K562 (cell line): ENCODE results near the gene ABHD5. TPM values are rescaled to one million over a fixed set of nuclear protein-coding genes. Genes with fewer than 3 reads are reported as not detected.
A peak's percentile ranks its signal among the peaks of the same experiment; 100 is the strongest.

Experiments
- ADNP ChIP-seq: fragments of 200-800 bp; sonication (Bioruptor generic); IDR thresholded peaks from 2 replicates; pipeline ENCODE4 v1.6.1; 2016; ENCODE audit warnings: missing genetic modification characterization, missing compliant biosample characterization
- BDP1 ChIP-seq: IDR thresholded peaks from 3 replicates; pipeline ENCODE4 v1.6.1; 2011; ENCODE audit not compliant: insufficient read length, insufficient read depth
- BRCA1 ChIP-seq, 2 experiments: fragments of 450-650 bp in 1 of 2; sonication (generic) in 1 of 2; formaldehyde crosslinking in 1 of 2; IDR thresholded peaks; 2 replicates each; pipeline versions ENCODE4 v1.5.0 to v1.6.1; 2017 to 2020; ENCODE audit warnings: mild to moderate bottlenecking in 1 of 2, missing genetic modification reagents in 1 of 2
- CBX2 ChIP-seq: fragments of 200-600 bp; sonication (generic); IDR thresholded peaks from one replicate; pipeline ENCODE4 v1.6.1; 2012; ENCODE audit warnings: mild to moderate bottlenecking, low read length, inconsistent platforms; ENCODE audit not compliant: insufficient read depth, poor library complexity, severe bottlenecking
- CCNT2 ChIP-seq: IDR thresholded peaks from 2 replicates; pipeline ENCODE4 v1.6.1; 2011; ENCODE audit warnings: borderline replicate concordance, low read depth, mild to moderate bottlenecking, moderate library complexity, mixed read lengths, low read length; ENCODE audit not compliant: insufficient read length; ENCODE audit errors: extremely low read depth
- CREBBP ChIP-seq: IDR thresholded peaks from one replicate; pipeline ENCODE4 v1.6.1; 2012; ENCODE audit warnings: low read depth, mild to moderate bottlenecking, control low read depth, inconsistent platforms, low read length
- DMBX1 ChIP-seq: fragments of 250-450 bp; sonication (Bioruptor Pico); IDR thresholded peaks from 2 replicates; pipeline ENCODE4 v1.8.0; 2022; ENCODE audit warnings: inconsistent platforms, mild to moderate bottlenecking, moderate library complexity, borderline replicate concordance
- FOXK2 ChIP-seq, 2 experiments: fragments of 450-650 bp; IDR thresholded peaks in 1 of 2; conservative IDR thresholded peaks in 1 of 2; 2 replicates each; pipeline ENCODE4 v1.6.1; 2016; ENCODE audit warnings: low read depth in 2 of 2, mild to moderate bottlenecking in 1 of 2
- HCFC1 ChIP-seq: IDR thresholded peaks from 2 replicates; pipeline ENCODE4 v1.6.1; 2012; ENCODE audit warnings: low read depth, low read length, improper control_type of control experiment
- ID3 ChIP-seq, 2 experiments: fragments of 250-450 bp in 1 of 2; fragments of 450-650 bp in 1 of 2; sonication (Bioruptor Pico) in 1 of 2; IDR thresholded peaks; 2 replicates each; pipeline versions ENCODE4 v1.6.1 to v1.8.0; 2016 to 2021; ENCODE audit warnings: mild to moderate bottlenecking in 2 of 2, moderate library complexity in 2 of 2, missing compliant biosample characterization in 1 of 2, missing genetic modification characterization in 1 of 2
- IRF9 ChIP-seq: fragments of 450-650 bp; IDR thresholded peaks from 2 replicates; pipeline ENCODE4 v1.6.1; 2016; ENCODE audit warnings: missing biosample characterization, missing genetic modification characterization
- MAFG ChIP-seq: fragments of 450-650 bp; conservative IDR thresholded peaks from 2 replicates; pipeline ENCODE4 v1.6.1; 2016; ENCODE audit warnings: missing genetic modification characterization, missing compliant biosample characterization
- MYNN ChIP-seq, 2 experiments: sonication (generic); formaldehyde crosslinking in 1 of 2; IDR thresholded peaks; 2 replicates each; pipeline versions ENCODE4 v1.5.0 to v1.6.1; 2016 to 2020; ENCODE audit warnings: antibody characterized with exemption in 1 of 2, missing genetic modification reagents in 1 of 2
- NFRKB ChIP-seq: fragments of 450-650 bp; IDR thresholded peaks from 2 replicates; pipeline ENCODE4 v1.6.1; 2016; ENCODE audit warnings: low read depth
- PBX2 ChIP-seq, 2 experiments: IDR thresholded peaks in 1 of 2; conservative IDR thresholded peaks in 1 of 2; 2 replicates each; pipeline ENCODE4 v1.6.1; 2016; ENCODE audit warnings: low read depth in 2 of 2, mild to moderate bottlenecking in 1 of 2, missing compliant biosample characterization in 1 of 2, missing genetic modification characterization in 1 of 2, moderate library complexity in 1 of 2
- RCOR1 ChIP-seq, 2 experiments: IDR thresholded peaks; 2 replicates each; pipeline ENCODE4 v1.6.1; 2012; ENCODE audit warnings: low read depth in 2 of 2, low read length in 2 of 2, borderline replicate concordance in 1 of 2, improper control_type of control experiment in 1 of 2
- TCF15 ChIP-seq: fragments of 250-450 bp; sonication (Bioruptor Pico); IDR thresholded peaks from 2 replicates; pipeline ENCODE4 v1.8.0; 2022; ENCODE audit warnings: moderate library complexity, mild to moderate bottlenecking, inconsistent platforms
- ZEB2 ChIP-seq: fragments of 450-650 bp; IDR thresholded peaks from 2 replicates; pipeline ENCODE4 v1.6.1; 2016
- ZFP30 ChIP-seq: fragments of 250-450 bp; sonication (Bioruptor Pico); IDR thresholded peaks from 2 replicates; pipeline ENCODE4 v1.8.0; 2022; ENCODE audit warnings: moderate library complexity, mild to moderate bottlenecking, inconsistent platforms, borderline replicate concordance
- ZNF175 ChIP-seq: fragments of 200-800 bp; sonication (Bioruptor generic); IDR thresholded peaks from 2 replicates; pipeline ENCODE4 v1.6.1; 2016; ENCODE audit warnings: low read depth, mild to moderate bottlenecking, missing genetic modification characterization, missing compliant biosample characterization
- ZNF316 ChIP-seq: fragments of 450-650 bp; IDR thresholded peaks from 2 replicates; pipeline ENCODE4 v1.6.1; 2016
- polyA plus RNA-seq, 8 experiments: library from polyadenylated mRNA; depleted of rRNA in 4 of 8; stranded (reverse) in 5 of 8; unstranded in 3 of 8; fragments of >200 nt; fragmentation: Nextera tagmentation in 2 of 8; fragmentation: Illumina TruSeq in 1 of 8; extraction: Ambion mirVana in 2 of 8; extraction: Trizol in 1 of 8; gene quantifications; 2 replicates each; pipeline versions ENCODE4 v1.2.1 to v1.2.3, GENCODE V29; 2011 to 2014; ENCODE audit warnings: inconsistent platforms in 1 of 8, missing spikeins in 1 of 8
- total RNA-seq, 7 experiments: library from RNA; depleted of rRNA in 6 of 7; stranded (reverse); fragments of >200 nt in 6 of 7; fragmentation: Illumina TruSeq in 2 of 7; extraction: Trizol in 2 of 7; gene quantifications; 2 replicates each; pipeline versions ENCODE4 v1.2.1 to v1.2.3, GENCODE V29; 2011 to 2021; ENCODE audit warnings: low replicate concordance in 1 of 7

The ABHD5 gene
- total and polyA plus RNA-seq, 9 of the 15 experiments (the other 6 are each of a cell fraction or from before 2014, with no cell fraction given): 27.8 to 61.7 (median 39.9) TPM

GRCh38 chr3:43670635-43671522 is 19.9 kb upstream of the ABHD5 start (continued):
- peak; percentile 21; the same call in 1 of the 2 replicates for TF ChIP-seq NFRKB
- peak; percentile 51; the same call in 1 of the 2 replicates for TF ChIP-seq TCF15 (CRISPR knock-in tag)
- TF ChIP-seq ID3 (CRISPR knock-in tag; IDR thresholded peaks at IDR 0.05): no peak
- peak; percentile 56; the same call in 1 of the 2 replicates for TF ChIP-seq ID3 (tag; IDR thresholded peaks at IDR 0.05)
- TF ChIP-seq CCNT2: peak; percentile 83
- no peak for TF ChIP-seq BRCA1 (IDR thresholded peaks at IDR 0.05)
- TF ChIP-seq BRCA1 (CRISPR knock-in tag; IDR thresholded peaks at IDR 0.05): no peak
- TF ChIP-seq CBX2: no peak
- peak; percentile 91 for TF ChIP-seq ZNF316
- no peak for TF ChIP-seq CREBBP
- TF ChIP-seq FOXK2 (conservative IDR thresholded peaks at IDR 0.05 in 1 of 2, IDR thresholded peaks at IDR 0.05 in 1 of 2; ENCODE audit: low read depth in 2 of 2): 0 out of 4 replicates have a peak, but pooled peaks of 1 of the 2 experiments have one; percentile 15
- TF ChIP-seq IRF9 (tag): 0 out of 2 replicates have a peak, but pooled peaks have one; percentile 6
- TF ChIP-seq ZNF175 (CRISPR knock-in tag): peak; percentile 51; the same call in 1 of the 2 replicates
- no peak for TF ChIP-seq ZFP30 (CRISPR knock-in tag)
- no peak for TF ChIP-seq BDP1
- peak; percentile 81; the same call in 1 of the 2 replicates for TF ChIP-seq DMBX1 (CRISPR knock-in tag)
- peak; percentile 70 for TF ChIP-seq ADNP (tag)
- TF ChIP-seq MAFG (tag): peak; percentile 81
- peak in 1 of 2 experiments; percentile 82; a peak in 2 of 4 replicates for TF ChIP-seq RCOR1 (IDR thresholded peaks at IDR 0.05; ENCODE audit: borderline replicate concordance in 1 of 2, low read depth in 2 of 2, low read length in 2 of 2)
- TF ChIP-seq HCFC1: no peak
- TF ChIP-seq ZEB2: peak; percentile 71
- no peak for TF ChIP-seq PBX2 (CRISPR knock-in tag; IDR thresholded peaks at IDR 0.05; ENCODE audit: low read depth)
- TF ChIP-seq PBX2 (tag; conservative IDR thresholded peaks at IDR 0.05; ENCODE audit: low read depth): peak; percentile 28
- TF ChIP-seq MYNN (IDR thresholded peaks at IDR 0.05): peak; percentile 45; the same call in 1 of the 2 replicates
- TF ChIP-seq MYNN (CRISPR knock-in tag; IDR thresholded peaks at IDR 0.05): no peak
